T-helper 1 cell treated with Interleukin-12 subunit alpha and Interleukin-12 subunit beta and Interleukin-4 antibody, amounts not matched to agents 30 μg/mL and 1 μg/mL, for 36 hours (primary cell): ENCODE results near the gene GALE.
"Not testable (repeated sequence)": the region's sequence is repeated elsewhere in the genome, so short reads cannot be mapped to it uniquely, and the experiment has no call there.

Source experiments
- H3K27ac Mint-ChIP-seq: one replicate; pipeline ENCODE4 v1.8.0; 2021; ENCODE audit warnings: mild to moderate bottlenecking, mixed read lengths
- H3K27me3 Mint-ChIP-seq: one replicate; pipeline ENCODE4 v1.8.0; 2021; ENCODE audit warnings: low read depth, mixed read lengths
- H3K36me3 Mint-ChIP-seq: one replicate; pipeline ENCODE4 v1.8.0; 2021; ENCODE audit warnings: low read depth, mixed read lengths
- H3K4me1 Mint-ChIP-seq: one replicate; pipeline ENCODE4 v1.8.0; 2021; ENCODE audit warnings: low read depth, mixed read lengths
- H3K4me3 Mint-ChIP-seq: one replicate; pipeline ENCODE4 v1.8.0; 2021; ENCODE audit warnings: mild to moderate bottlenecking, moderate library complexity, mixed read lengths
- H3K9me3 Mint-ChIP-seq: one replicate; pipeline ENCODE4 v1.8.0; 2021; ENCODE audit warnings: mixed read lengths

Gene GALE

GRCh38 chr1:23791516-23792047 lies 9.0 kb downstream of the GALE start:
- Mint-ChIP-seq H3K27me3 (no peaks in the 10 kb centered on the region), H3K27ac (peak overlapping the region; percentile 98), H3K4me1 (peaks cover 23% of the 10 kb centered on the region), H3K4me3 (peak overlapping the region; percentile 100), H3K9me3 (no peaks in the 10 kb centered on the region), H3K36me3 (peaks cover 32% of the 10 kb centered on the region)

GRCh38 chr1:23790696-23791515 lies 9.6 kb downstream of the GALE start, which contains the start of gene LYPLA2:
Gene LYPLA2 (plus strand): TSS chr1:23791145. CDS start chr1:23792683, 1,538 bp downstream.
- Mint-ChIP-seq H3K9me3 (no peaks in the 10 kb centered on the region), H3K4me3 (peak within 1 kb of the TSS; percentile 100), H3K27me3 (no peaks in the 10 kb centered on the region), H3K36me3 (peaks cover 35% of the 10 kb centered on the region), H3K4me1 (peaks cover 23% of the 10 kb centered on the region), H3K27ac (peak within 1 kb of the TSS; percentile 98)

GRCh38 chr1:23788695-23789094 lies 11.9 kb downstream of the GALE start:
- Mint-ChIP-seq H3K36me3 (peaks cover 44% of the 10 kb centered on the region), H3K4me3 (no peak overlapping the region)

GRCh38 chr1:23787701-23788100 lies 12.9 kb downstream of the GALE start:
- Mint-ChIP-seq H3K27me3 (no peaks in the 10 kb centered on the region), H3K27ac (no peak overlapping the region), H3K4me1 (peaks cover 20% of the 10 kb centered on the region), H3K36me3 (peaks cover 42% of the 10 kb centered on the region), H3K4me3 (no peak overlapping the region), H3K9me3 (no peaks in the 10 kb centered on the region)

More at GRCh38 chr1:23788695-23789094, 11.9 kb downstream of the GALE start:
- Mint-ChIP-seq H3K27ac (no peak overlapping the region), H3K27me3 (no peaks in the 10 kb centered on the region), H3K4me1 (peaks cover 20% of the 10 kb centered on the region), H3K9me3 (no peaks in the 10 kb centered on the region)

- H3K9me3 Mint-ChIP-seq: no peaks in the 10 kb centered on the region
- no peak overlapping the region for H3K27ac Mint-ChIP-seq
- no peak overlapping the region for H3K4me3 Mint-ChIP-seq
- H3K36me3 Mint-ChIP-seq: peaks cover 44% of the 10 kb centered on the region
- no peaks in the 10 kb centered on the region for H3K27me3 Mint-ChIP-seq
- H3K4me1 Mint-ChIP-seq: peaks cover 14% of the 10 kb centered on the region
Observed at GRCh38 chr1:23784846-23785245, 15.7 kb downstream of the GALE start.

GRCh38 chr1:23783141-23783540 lies 17.4 kb downstream of the GALE start:
- not testable (repeated sequence) for H3K27me3 Mint-ChIP-seq, H3K4me3 Mint-ChIP-seq, H3K27ac Mint-ChIP-seq, H3K9me3 Mint-ChIP-seq
- Mint-ChIP-seq H3K4me1 (peaks cover 19% of the 10 kb centered on the region), H3K36me3 (peaks cover 48% of the 10 kb centered on the region)

- Mint-ChIP-seq H3K27ac (peak overlapping the region; percentile 77), H3K36me3 (peaks cover 22% of the 10 kb centered on the region), H3K27me3 (no peaks in the 10 kb centered on the region), H3K9me3 (no peaks in the 10 kb centered on the region), H3K4me3 (peak overlapping the region; percentile 91), H3K4me1 (peaks cover 36% of the 10 kb centered on the region)
Observed at GRCh38 chr1:23779826-23780371, 20.7 kb downstream of the GALE start.

GRCh38 chr1:23777979-23778814 lies 22.4 kb downstream of the GALE start, which contains the start of gene PITHD1:
Gene PITHD1 (plus strand): TSS chr1:23778418. CDS start chr1:23778516, 98 bp downstream.
- Mint-ChIP-seq H3K27me3 (no peaks in the 10 kb centered on the region), H3K9me3 (no peaks in the 10 kb centered on the region), H3K4me3 (peak within 1 kb of the TSS; percentile 91), H3K36me3 (peaks cover 16% of the 10 kb centered on the region), H3K27ac (peak within 1 kb of the TSS; percentile 90), H3K4me1 (peaks cover 42% of the 10 kb centered on the region)

GRCh38 chr1:23776217-23776616 lies 24.3 kb downstream of the GALE start:
- H3K36me3 Mint-ChIP-seq: peaks cover 11% of the 10 kb centered on the region
- peaks cover 38% of the 10 kb centered on the region for H3K4me1 Mint-ChIP-seq
- H3K27ac Mint-ChIP-seq: no peak overlapping the region
- no peak overlapping the region for H3K4me3 Mint-ChIP-seq
- H3K27me3 Mint-ChIP-seq: no peaks in the 10 kb centered on the region
- H3K9me3 Mint-ChIP-seq: no peaks in the 10 kb centered on the region

- peaks cover 3% of the 10 kb centered on the region for H3K36me3 Mint-ChIP-seq
- no peak overlapping the region for H3K4me3 Mint-ChIP-seq
- H3K4me1 Mint-ChIP-seq: peaks cover 28% of the 10 kb centered on the region
- no peaks in the 10 kb centered on the region for H3K27me3 Mint-ChIP-seq
- no peaks in the 10 kb centered on the region for H3K9me3 Mint-ChIP-seq
- no peak overlapping the region for H3K27ac Mint-ChIP-seq
Observed at GRCh38 chr1:23774174-23774880, 26.2 kb downstream of the GALE start.

- Mint-ChIP-seq H3K4me1 (peaks cover 22% of the 10 kb centered on the region), H3K27me3 (no peaks in the 10 kb centered on the region), H3K36me3 (no peaks in the 10 kb centered on the region), H3K27ac (no peak overlapping the region), H3K4me3 (no peak overlapping the region), H3K9me3 (no peaks in the 10 kb centered on the region)
Observed at GRCh38 chr1:23772854-23773242, 27.7 kb downstream of the GALE start.

- Mint-ChIP-seq H3K9me3 (no peaks in the 10 kb centered on the region), H3K27ac (no peak overlapping the region), H3K36me3 (no peaks in the 10 kb centered on the region), H3K27me3 (no peaks in the 10 kb centered on the region), H3K4me1 (peaks cover 18% of the 10 kb centered on the region), H3K4me3 (no peak overlapping the region)
Observed at GRCh38 chr1:23772049-23772853, 28.3 kb downstream of the GALE start.

GRCh38 chr1:23768733-23769132 lies 31.8 kb downstream of the GALE start:
- Mint-ChIP-seq H3K27me3 (no peaks in the 10 kb centered on the region), H3K27ac (no peak overlapping the region), H3K36me3 (peaks cover 2% of the 10 kb centered on the region), H3K4me3 (no peak overlapping the region), H3K4me1 (peaks cover 4% of the 10 kb centered on the region), H3K9me3 (no peaks in the 10 kb centered on the region)
